Muscle of arm (tissue), 12 donors: ENCODE results near the gene TALDO1. TPM values are rescaled to one million over a fixed set of nuclear protein-coding genes. Genes with fewer than 3 reads are reported as not detected.
A peak's percentile ranks its signal among the peaks of the same experiment; 100 is the strongest.

Experiments
- DNase-seq: peaks from one replicate; pipeline ENCODE4 v3.0.0-alpha.2; 2013
- polyA plus RNA-seq, 12 donors: library from polyadenylated mRNA; unstranded; fragments of 120-200 nt; gene quantifications; one replicate each; pipeline ENCODE4 v1.2.1, GENCODE V29; 2013; ENCODE audit not compliant: insufficient read length in 12 of 12

TALDO1 gene
- polyA plus RNA-seq, 12 donors, result 53.5 to 102 (median 62.2) TPM; not detected in 1

DNA sequence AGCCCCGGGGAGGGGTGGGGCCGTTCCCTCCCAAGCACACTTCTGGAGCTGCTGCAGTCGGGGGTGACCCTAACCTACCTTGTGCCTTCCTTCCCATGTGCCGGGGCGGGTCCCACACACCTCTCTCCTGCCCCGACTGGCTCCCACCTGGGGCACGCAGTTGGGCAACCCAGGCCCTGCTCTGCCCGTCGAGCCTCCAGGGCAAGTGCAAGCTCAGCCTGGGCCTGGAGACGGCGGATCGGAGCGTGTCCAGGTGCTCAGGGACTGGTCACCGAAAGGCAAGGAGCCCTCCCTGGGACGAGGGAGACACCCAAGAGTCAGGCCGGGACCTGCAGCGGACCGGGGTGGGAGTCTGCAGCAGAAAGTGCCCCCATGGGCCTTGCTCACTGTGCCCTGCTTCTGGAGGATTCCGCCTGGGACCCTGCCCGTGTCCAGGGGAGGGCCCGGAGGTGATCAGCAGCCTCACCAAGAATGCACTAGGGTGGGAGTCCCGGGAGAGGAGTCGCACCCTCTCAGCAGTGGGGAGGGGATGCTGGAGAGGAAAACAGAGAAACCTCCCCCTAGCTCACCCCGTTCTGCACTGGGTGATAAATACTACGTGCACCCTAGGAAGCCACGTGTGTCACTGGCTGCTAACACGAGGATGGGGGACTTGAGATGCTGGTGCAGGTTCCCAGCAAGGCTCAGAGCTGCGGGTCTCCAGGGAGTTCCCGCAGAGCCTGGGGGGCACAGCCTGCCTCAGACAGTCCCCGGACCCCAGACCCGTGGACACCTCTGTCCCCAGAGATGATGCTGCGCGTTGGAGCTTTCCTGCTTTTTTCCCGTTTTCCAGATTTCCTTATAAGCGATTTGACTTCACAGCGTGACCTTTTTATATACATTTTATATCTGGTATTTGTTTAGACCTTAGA, 35.3 kb downstream of the TALDO1 start:
- no peak for DNase-seq

DNA sequence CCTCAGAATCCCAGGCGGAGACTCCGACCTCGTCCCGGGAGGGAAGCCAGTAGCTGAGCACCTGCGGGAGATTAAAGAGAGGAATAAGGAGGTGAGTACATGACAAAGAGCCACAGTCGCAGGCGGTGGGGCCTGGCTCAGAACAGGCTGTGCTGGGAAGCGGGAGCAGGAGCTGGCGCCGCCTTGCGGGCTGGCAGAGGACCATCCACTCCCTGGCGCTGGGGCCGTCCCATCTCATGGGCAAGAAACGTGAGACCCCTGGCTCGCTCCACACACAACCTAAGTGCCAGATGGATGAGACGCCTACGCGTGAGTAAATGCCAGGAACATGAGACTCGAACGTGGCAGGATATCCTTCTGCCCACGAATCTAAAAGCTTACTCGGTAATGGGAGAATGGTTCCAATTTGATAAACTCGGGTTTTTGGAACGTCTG, 36.3 kb downstream of the TALDO1 start:
- DNase-seq, result peak; percentile 71

DNA sequence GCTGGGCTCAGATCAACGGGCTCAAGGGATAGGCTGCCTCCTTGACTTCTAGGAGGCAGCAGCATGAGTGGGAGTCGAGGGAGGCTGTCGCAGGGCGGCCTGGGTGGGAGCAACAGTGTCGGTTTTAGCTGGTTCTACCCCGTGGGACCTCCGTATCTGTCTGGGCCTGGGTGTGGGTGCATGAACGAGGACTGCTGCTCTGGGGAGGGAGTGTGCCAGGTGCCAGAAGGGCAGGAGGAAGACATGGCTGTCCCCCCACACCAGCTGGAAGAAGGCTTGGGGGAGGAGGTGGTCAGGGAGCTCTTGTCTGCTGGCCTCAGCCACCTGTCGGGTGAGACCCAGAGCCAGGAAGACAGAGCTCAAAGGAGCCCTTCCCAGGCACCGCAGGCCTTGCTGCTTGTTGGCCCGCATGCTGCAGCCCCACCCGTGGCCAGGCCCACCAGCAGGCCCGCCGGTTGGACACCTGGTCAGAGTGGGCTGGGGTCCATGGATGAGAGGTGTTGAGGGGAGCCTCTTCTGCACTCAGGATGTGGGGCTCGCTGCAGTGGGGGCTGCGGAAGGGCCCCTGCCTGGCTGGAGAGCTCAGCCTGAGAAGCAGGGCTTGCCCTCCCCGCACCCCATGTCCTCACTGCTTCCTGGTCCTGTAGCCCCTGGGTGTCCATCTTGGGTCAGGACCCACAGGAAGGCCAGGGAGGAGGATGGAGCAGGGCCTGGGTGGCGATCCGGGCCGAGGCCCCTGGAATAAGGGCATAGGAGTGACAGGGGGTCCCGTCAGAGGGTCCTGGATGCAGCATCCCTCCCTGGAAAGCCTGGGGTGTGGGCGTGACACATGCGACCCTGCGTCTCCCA, 39.2 kb downstream of the TALDO1 start:
- no peak for DNase-seq

DNA sequence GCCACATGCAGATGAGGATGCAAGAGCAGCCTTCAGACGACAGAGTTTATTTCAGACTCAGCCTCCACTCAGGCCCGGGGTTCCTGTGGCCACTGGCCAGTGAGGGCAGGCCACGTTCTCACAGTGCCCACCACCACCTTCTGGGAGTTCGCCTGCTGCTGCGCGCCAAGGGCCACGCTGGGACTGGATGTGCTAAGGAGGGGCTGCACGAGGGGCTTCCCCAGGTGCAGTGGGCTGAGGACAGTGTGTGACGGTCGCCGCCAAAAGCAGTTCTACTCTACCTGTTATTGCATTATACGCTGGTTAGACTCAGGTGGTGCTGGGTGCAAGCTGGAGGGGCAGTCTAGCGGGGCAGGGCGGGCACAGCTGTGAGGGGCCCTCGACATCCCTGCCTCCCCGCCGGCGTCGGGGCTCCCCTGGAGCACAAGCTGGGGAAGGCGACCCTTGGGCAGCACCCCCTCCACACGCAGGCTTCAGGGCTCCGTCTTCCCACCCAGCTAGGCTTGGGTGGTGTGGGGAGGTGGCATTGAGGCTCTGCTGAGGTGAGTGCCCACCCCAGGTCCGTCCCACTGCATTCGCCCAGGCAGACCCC, 39.9 kb downstream of the TALDO1 start:
- no peak for DNase-seq

DNA sequence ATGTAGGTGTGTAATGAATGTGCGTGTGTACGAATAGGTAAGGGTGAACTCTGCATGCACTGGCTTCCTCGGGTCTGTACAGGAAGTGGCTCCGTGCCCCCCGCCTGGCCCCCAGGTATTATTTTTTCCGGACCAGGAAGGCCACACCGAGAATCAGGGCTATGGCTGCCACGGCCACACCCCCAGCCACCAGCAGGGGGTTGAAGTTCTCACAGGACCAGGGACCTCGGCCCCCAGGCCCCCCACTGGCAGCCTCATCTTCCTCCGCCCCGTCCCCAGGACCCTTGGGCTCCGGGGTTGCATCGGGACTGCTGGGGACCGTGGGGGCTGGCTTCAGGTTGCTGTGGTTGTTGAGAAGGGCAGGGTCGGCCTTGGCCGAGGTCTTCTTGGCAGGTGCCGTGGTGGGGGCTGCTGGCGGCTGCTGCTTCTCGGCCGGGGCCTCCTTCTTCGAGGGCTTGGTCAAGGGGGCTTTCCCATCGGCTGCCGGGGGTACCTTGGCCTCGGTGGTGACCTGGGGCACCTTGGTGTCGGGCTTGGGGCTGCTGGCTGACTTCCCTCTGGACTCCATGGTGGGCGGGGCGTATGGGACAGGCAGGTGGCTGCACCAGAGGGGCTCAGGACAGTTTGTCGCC, 40.9 kb downstream of the TALDO1 start:
- DNase-seq, result no peak

DNA sequence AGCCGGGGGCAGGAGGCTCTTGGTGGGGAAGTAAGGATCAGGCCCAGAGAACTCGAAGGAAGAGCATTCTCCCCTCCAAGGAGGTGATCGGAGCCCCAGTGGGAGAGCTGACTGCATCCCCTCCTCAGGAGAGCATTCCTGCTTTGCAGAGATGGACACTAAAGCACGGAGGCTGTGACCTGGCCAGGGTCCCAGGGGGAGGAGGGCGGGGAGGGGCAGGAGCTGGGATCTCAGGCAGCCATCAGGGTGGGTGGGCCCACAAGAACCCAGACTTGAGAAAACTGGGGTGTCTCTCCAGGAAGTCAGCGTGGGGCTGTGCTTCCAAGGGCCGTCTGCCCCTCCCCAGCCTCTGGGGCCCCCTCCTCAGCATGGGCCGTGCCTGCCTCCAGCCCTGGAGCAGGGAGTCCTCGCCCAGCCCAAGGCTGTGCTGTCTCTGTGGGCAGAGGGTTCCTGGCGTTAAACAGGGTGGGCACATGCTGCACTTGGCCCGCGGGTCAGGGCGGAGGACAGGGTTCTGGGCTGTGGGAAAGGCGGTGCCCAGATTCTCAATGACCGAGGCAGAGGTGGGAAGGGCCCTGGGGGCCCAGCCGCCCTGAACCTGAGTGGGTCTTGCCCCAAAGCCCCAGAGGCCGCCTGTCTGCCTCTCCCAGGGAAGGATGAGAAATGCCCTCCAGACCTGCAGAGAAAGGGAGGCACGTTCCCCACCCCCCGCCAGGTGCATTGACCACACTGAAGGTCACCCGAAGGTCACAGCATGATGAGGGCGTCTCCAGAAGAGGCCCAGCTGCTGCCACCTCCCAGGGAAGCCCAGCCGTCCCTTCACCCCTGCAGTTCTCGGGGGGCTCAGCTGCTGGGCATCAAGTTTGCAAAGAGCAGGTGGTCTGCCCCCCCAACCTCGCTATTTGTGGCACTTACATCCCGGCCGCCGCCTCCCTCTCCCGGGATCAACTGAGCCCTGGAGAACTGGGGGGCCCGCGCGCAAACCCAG, 42.0 kb downstream of the TALDO1 start:
- no peak for DNase-seq

DNA sequence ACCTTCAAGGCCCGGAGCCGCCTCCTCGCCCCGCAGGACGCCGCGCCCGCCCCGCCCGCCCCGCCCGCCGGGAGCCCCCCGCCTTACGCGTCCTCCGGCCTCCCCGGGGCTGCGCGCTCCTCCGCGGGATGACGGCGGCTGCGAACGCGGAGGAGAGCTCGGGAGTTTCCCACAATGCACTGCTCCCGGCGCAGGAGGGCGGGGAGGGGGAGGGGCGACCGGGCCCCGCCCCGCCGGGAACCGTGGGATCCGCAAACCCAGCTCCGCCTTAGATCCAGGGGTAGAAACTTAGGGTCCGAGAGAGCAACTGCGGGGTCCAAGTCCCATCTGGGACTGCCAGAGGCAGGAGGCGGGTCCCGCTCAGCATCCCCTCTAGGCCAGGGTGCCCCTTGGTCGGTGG, 42.7 kb downstream of the TALDO1 start, which contains the start of gene CEND1:
CEND1 (minus strand) TSS at position 148 of the 400 bp plus-strand sequence. CDS start 1,514 bp downstream, outside the sequence.
- DNase-seq, result no peak

DNA sequence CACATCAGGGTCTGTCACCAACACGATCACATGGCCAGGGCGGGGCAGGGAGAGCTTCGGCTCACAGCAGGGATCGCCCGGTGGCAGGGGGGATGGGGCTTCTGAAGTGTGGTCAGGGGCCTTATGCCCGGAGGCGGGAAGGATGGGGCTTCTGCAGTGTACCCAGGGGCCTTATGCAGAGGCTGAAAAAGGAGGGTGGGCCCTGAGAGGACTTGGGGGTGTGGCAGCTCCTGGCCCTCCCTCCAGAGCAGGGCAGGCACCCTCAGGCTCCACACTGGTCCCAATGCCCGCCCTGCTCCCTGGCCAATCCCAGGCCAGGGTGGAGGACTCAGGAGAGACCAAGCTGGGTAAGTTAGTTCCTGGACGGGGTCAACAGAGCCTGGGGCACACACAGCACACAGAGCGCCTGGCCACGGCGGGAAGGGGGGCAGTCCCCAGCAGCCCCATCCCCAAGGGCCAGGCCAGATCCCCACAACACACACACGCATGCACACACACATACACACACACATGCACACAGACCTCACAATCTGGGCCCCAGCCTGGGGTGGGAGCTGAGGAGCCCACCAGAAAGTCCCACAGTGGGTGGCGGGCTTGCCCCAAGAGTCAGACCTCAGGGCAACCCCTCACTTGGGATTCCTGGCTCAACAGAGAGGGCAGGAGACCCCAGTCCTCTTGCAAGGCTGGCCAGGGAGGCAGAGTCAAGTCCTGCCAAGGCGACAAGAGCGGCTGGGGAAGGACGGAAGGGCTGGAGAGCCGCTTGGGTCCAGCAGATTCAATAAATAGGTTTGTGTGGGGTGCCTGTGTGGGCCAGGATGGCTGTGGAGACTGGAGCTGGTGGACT, 43.7 kb downstream of the TALDO1 start:
- DNase-seq, result no peak

DNA sequence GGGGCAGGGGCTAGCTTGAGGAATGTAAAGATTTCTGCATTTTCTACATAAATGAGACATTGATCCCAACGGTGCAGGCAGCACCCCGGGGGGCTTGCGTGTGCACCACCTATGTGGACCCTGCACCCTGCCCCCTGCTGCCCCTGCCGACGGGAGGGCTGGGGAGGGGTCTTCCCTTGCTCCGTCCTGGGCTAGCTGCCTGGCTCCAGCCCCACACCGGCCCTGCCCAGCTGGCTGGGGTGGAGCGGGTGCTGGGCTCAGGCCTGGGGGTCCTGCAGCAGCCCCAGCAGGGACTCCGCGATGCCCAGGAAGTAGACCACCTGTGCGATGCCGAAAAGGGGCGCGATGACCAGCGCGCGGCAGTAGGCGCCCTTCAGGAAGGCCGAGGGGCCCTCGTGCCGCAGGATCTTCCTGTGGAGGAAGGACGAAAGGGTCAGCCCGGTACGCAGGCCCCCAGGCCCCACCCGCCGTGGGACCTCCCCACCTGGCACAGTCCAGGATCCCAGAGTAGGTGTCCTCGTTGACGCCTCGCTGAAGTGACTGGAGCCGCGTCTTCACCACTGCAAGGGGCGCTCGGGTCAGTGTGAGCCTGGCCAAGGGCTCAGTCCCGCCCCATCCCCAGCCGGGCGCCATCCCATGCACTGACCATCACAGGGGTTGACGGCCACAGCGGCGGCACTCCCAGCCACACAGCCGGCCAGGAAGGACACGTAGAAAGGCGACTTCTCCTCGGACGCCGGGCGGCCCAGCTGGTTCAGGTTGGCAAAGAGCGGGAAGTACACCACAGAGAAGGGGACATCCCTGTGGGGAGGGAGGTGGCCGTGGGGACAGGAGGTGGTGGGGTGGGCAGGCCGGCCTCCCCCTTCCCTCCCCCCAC, 44.6 kb downstream of the TALDO1 start:
- DNase-seq, result no peak

DNA sequence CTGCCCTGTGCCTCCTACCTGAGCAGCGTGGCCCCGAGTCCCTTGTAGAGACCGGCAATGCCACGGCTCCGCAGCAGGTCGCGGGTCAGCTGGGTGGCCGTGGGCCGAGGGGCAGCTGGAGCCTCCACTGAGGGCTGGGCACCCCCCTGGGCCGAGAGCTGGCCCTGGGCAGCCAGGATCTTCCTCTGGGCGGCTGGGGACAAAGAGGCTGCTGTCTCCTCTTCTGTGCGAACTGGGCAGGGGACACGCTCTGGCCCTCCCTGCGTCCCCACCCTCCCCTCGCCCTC, 45.2 kb downstream of the TALDO1 start:
- no peak for DNase-seq

DNA sequence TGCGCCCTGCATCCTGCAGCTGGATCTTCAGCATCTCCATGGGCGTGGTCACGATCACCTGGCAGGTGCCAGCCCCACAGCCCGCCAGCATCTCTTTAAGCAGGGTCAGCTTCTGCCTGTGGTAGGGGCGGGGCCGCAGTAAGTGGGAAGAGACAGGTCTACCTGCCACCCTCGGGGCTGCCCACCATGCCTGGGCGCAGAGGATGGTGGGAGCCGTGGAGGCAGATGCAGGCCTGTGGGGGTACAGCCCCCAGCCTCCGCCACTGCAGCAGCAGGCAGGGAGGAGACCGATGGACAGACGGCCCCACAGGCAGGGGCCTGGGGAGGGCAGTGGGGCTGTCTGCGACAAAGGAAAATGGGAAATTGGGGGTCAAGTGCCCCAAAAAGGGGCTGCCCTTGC, 45.6 kb downstream of the TALDO1 start:
- DNase-seq, result no peak

DNA sequence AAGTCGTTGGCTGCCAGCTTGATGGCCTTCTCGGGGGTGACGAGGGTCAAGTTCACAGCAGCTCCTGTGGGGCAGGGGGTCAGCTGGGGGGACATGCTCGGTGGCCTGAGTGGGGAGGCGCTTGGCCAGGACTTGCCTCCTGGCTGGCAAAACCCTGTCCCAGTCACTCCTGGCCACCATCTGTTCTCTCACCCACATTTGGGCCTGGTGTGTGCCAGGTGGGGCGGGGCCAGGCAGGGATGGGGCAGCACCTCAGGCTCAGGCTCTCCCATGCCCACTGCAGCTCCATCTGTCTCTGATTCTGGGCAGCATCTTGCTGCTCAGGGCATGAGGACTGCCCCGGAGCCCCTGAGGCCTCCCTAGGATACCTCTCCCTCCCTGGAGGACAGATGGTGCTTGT, 46.3 kb downstream of the TALDO1 start:
- DNase-seq, result no peak

DNA sequence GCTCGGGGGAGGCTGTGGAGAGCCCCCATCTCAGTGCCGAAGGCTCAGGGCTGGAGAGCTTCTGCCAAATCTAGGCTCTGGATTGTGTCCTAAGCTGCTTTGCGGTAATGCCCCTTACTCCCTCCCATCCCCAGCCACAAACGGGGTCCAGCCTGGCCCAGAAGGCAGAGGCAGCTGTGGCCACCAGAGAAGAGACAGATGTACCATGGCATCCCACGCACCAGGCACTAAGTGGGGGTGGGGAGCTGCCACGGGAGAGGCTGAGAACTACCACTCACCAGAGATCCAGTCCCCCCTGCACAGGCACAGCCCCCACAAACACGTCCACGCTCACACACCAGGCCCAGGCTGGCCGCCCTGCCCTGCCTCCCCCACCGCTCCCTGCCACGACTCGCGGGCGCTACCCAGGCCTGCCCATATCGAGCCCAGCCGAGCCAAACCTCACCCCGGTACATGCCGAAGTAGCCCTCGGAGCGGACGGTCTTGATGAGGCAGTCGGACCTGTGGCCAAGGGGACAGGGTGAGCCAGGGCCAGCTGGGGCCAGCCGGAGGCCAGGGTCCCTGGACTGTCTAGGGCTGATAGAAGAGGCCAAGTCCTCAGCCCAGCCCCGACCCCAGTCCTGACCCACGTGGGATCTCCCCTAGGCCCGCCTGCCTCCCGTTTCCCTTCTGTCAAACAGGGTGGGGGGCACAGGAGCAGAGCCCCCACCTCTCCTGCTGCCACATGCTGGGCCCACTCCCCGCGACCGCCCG, 46.9 kb downstream of the TALDO1 start:
- no peak for DNase-seq

DNA sequence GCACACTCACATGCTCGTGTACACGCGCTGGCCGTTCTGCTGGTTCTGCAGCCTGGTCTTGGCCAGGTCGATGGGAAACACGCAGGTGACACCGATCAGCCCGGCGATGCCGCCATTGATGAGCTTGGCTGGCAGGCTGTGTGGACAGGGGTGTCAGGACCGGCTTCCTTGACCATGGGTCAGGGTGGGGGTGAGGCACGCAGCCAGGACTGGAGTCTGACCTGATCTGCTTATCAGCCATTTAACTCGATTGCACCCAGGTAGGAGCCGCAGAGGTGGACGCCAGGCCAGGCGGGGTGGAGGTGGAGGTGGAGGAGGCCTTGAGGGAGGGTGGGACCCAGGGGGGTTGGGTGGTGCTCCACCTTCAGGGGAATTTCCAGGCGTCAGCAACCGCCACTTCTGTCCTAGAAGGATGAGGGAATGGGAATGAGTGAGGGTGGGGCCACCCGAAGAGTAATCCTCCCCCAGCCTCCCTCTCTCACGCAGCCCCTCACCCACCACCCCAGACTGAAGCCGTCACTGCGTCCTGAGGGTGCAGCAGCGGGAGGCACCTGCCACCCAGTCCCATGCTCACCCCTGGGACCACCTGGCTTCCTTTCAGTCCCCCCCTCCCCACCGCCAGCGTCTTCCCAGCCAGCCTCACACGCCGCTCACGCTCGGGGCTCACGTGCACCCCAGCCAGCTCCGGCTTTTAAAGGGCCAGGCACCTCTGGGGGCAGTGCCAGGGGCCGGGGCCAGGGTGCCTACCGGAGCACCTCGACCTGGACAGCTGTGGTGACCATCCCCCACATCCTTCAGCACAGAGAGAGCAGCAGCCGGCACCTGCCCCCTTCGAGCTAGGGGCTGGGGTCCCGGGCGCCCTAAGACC, 47.7 kb downstream of the TALDO1 start:
- no peak for DNase-seq

DNA sequence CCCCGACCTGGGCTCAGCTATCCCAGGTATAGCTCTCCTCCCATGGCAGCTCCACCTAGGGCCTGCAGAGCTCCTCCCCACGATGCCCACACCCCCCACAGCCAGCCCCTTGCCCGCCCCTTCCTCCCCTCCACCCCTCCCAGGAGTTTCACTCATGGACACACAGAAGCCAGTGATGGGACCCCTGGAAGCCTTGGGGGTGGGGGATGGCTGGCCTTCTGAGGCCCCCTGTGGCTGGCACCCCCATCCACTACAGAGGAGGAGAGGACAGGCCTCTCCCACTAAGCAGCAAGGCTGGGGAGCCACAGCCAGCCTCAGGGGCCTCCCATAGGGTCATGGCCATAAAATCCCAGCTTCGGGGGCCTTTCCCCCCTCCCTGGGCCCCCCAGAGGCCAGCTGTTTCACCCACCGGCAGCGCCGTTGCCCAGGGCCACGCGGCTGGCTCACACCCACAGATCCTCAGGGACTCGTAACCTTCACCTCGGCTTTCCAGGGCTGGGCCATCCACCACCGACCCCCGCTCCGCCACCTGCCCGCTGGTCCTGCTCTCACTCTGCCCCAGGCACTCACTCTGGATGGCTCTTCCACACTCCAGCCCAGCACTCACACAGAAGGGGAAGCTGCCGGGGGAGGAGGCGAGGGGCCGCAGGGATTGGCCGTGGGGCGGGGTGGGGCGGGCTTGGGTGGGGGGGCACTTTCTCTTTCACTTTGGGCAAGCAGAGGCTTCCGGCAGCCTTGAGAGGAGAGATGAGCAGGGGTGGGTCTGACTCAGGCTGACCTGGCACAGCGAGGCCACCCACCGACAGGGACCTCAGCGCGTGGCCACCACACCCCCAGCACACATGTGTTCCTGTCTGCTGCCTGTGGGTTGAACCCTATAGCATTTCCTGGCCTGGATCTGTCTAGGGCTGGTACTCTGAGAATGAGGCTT, 48.6 kb downstream of the TALDO1 start:
- DNase-seq, result peak; percentile 72
